K562 (cell line): ENCODE data around the gene LETM1. TPM values are rescaled to one million over a fixed set of nuclear protein-coding genes. Genes with fewer than 3 reads are reported as not detected.

Source experiments
- ATAC-seq: fragments of 200-7000 bp; cut with Tn5 transposase; 3 replicates; pipeline ENCODE4 v1.9.1; 2020; ENCODE audit warnings: moderate library complexity
- BruUV-seq: library from RNA; stranded (reverse); fragments of 400-500 nt; replicated peaks from 2 replicates; lab custom pipeline; 2021; lab: Mats Ljungman, UMichigan
- CTCF ChIA-PET: fragments of 300-600 bp; formaldehyde crosslinking; extraction: SDS; loops from one replicate; lab custom pipeline; 2021; ENCODE audit warnings: low intra/inter-chr PET ratio; lab: Yijun Ruan, JAX
- POLR2A ChIA-PET: fragments of 300-600, 350-650 bp; sonication (Branson Sonifier 250); formaldehyde crosslinking; extraction: SDS; loops from one replicate; lab custom pipeline; 2021; ENCODE audit warnings: antibody characterized with exemption, inconsistent platforms; lab: Yijun Ruan, JAX
- DNase-seq, 4 experiments: peaks; one replicate each; pipeline versions ENCODE4 v3.0.0 to v3.0.0-alpha.2; 2011 to 2018; ENCODE audit warnings: low spot score in 3 of 4, mixed read lengths in 3 of 4; ENCODE audit errors: extremely low read depth in 1 of 4
- FAIRE-seq: peaks from 2 replicates; lab custom pipeline; 2011; peaks lifted over from hg19 to GRCh38; lab: Jason Lieb, UNC
- H2AFZ ChIP-seq: 2 replicates; pipeline ENCODE4 v1.6.0; 2011; ENCODE audit warnings: low read depth, low read length, control low read depth, inconsistent platforms
- H3K27ac ChIP-seq: fragments of 200-600 bp; 3 replicates; pipeline ENCODE4 v1.8.0; 2011; ENCODE audit warnings: low read depth, mild to moderate bottlenecking, control low read depth, inconsistent platforms, low read length, moderate library complexity, mixed read lengths; ENCODE audit errors: extremely low read depth
- H3K27me3 ChIP-seq, 2 experiments: fragments of 300-600 bp in 1 of 2; 2 replicates in 1 of 2; 3 replicates in 1 of 2; pipeline versions ENCODE4 v1.6.0 to v1.8.0; 2011; ENCODE audit warnings: inconsistent platforms in 2 of 2, low read length in 2 of 2, mild to moderate bottlenecking in 1 of 2, mixed read lengths in 1 of 2, moderate library complexity in 1 of 2; ENCODE audit not compliant: control insufficient read depth in 2 of 2, insufficient read depth in 2 of 2
- H3K36me3 ChIP-seq: fragments of 300-600 bp; 3 replicates; pipeline ENCODE4 v1.8.0; 2011; ENCODE audit warnings: mild to moderate bottlenecking, low read length, inconsistent platforms; ENCODE audit not compliant: control insufficient read depth, insufficient read depth
- H3K4me1 ChIP-seq, 2 experiments: fragments of 200-600 bp in 1 of 2; replicated peaks in 1 of 2; 2 replicates in 1 of 2; 3 replicates in 1 of 2; pipeline versions ENCODE4 v1.5.1 to v1.8.0; 2011; ENCODE audit warnings: inconsistent platforms in 2 of 2, low read length in 2 of 2, mild to moderate bottlenecking in 1 of 2, mixed read lengths in 1 of 2, moderate library complexity in 1 of 2; ENCODE audit not compliant: control insufficient read depth in 2 of 2, insufficient read depth in 2 of 2
- H3K4me2 ChIP-seq: 2 replicates; pipeline ENCODE4 v1.6.1; 2011; ENCODE audit warnings: low read length, control low read depth, inconsistent platforms, mixed read lengths; ENCODE audit not compliant: insufficient read depth
- H3K4me3 ChIP-seq: fragments of 200-600 bp; sonication (generic), shearing (Covaris generic); 2 replicates; pipeline ENCODE4 v1.5.1; 2016; ENCODE audit warnings: control low read depth, inconsistent platforms
- H3K79me2 ChIP-seq: fragments of 200-600 bp; 3 replicates; pipeline ENCODE4 v1.8.0; 2011; ENCODE audit warnings: low read length, inconsistent platforms; ENCODE audit not compliant: control insufficient read depth, insufficient read depth
- H3K9ac ChIP-seq, 2 experiments: 2 replicates each; pipeline versions ENCODE4 v1.6.0 to v1.6.1; 2011; ENCODE audit warnings: low read depth in 2 of 2, low read length in 2 of 2, control low read depth in 1 of 2, inconsistent platforms in 1 of 2, mild to moderate bottlenecking in 1 of 2, mixed read lengths in 1 of 2; ENCODE audit not compliant: insufficient read depth in 1 of 2
- H3K9me1 ChIP-seq: one replicate; pipeline ENCODE4 v1.6.0; 2011; ENCODE audit warnings: inconsistent platforms, mild to moderate bottlenecking, low read length, moderate library complexity; ENCODE audit not compliant: control insufficient read depth, insufficient read depth
- H3K9me3 ChIP-seq: replicated peaks from 2 replicates; pipeline ENCODE4 v1.5.1; 2011; ENCODE audit warnings: low read depth, low read length, inconsistent platforms; ENCODE audit not compliant: control insufficient read depth, insufficient read depth
- H4K20me1 ChIP-seq: replicated peaks from 2 replicates; pipeline ENCODE4 v1.6.1; 2011; ENCODE audit warnings: low read length, inconsistent platforms, mixed read lengths; ENCODE audit not compliant: control insufficient read depth, insufficient read depth
- BDP1 ChIP-seq: IDR thresholded peaks from 3 replicates; pipeline ENCODE4 v1.6.1; 2011; ENCODE audit not compliant: insufficient read length, insufficient read depth
- CBX8 ChIP-seq: fragments of 200-600 bp; sonication (generic); IDR thresholded peaks from 2 replicates; pipeline ENCODE4 v1.6.1; 2012; ENCODE audit warnings: borderline replicate concordance, mixed run types, low read depth, mild to moderate bottlenecking, moderate library complexity, mixed read lengths, low read length, control low read depth, inconsistent platforms; ENCODE audit not compliant: poor library complexity, severe bottlenecking; ENCODE audit errors: extremely low read depth
- DIDO1 ChIP-seq: fragments of 450-650 bp; IDR thresholded peaks from 2 replicates; pipeline ENCODE4 v1.6.1; 2016; ENCODE audit warnings: low read depth, missing biosample characterization, missing genetic modification characterization
- FOXP1 ChIP-seq: sonication (generic); formaldehyde crosslinking; IDR thresholded peaks from 2 replicates; pipeline ENCODE4 v1.8.0; 2022; ENCODE audit warnings: mild to moderate bottlenecking, missing genetic modification reagents
- HSF4 ChIP-seq: fragments of 250-450 bp; sonication (Bioruptor Pico); IDR thresholded peaks from 2 replicates; pipeline ENCODE4 v2.1.2; 2022; ENCODE audit warnings: mild to moderate bottlenecking, moderate library complexity, borderline replicate concordance
- RBFOX2 ChIP-seq: fragments of 200-400 bp; formaldehyde crosslinking; IDR thresholded peaks from 2 replicates; pipeline ENCODE4 v1.6.1; 2017; ENCODE audit warnings: low read depth, mild to moderate bottlenecking, low read length, moderate library complexity
- U2AF2 ChIP-seq: fragments of 200-400 bp; formaldehyde crosslinking; optimal IDR thresholded peaks from 2 replicates; pipeline ENCODE3; 2017; ENCODE audit warnings: low read depth, mild to moderate bottlenecking, low read length
- WGBS: fragments of 100-300 bp; shearing (Covaris generic); methylation state at CpG from one replicate; pipeline ENCODE4 v1.1.6; 2016; ENCODE audit warnings: low coverage, mixed read lengths; ENCODE audit not compliant: insufficient coverage; ENCODE audit errors: missing lambda C conversion rate; 5-methylcytosine and 5-hydroxymethylcytosine counted together
- in situ Hi-C: fragments of 300-500 bp; cut with MboI; formaldehyde crosslinking; loops from 4 replicates; pipeline ENCODE4 v1.15.0; 2018; ENCODE audit warnings: inconsistent platforms, mixed read lengths
- intact Hi-C: fragments of 100-400 bp; cut with micrococcal nuclease; formaldehyde crosslinking; loops from 2 replicates; pipeline ENCODE4 v1.14.2; 2022
- polyA plus RNA-seq, 8 experiments: library from polyadenylated mRNA; depleted of rRNA in 4 of 8; stranded (reverse) in 5 of 8; unstranded in 3 of 8; fragments of >200 nt; fragmentation: Nextera tagmentation in 2 of 8; fragmentation: Illumina TruSeq in 1 of 8; extraction: Ambion mirVana in 2 of 8; extraction: Trizol in 1 of 8; gene quantifications; 2 replicates each; pipeline versions ENCODE4 v1.2.1 to v1.2.3, GENCODE V29; 2011 to 2014; ENCODE audit warnings: inconsistent platforms in 1 of 8, missing spikeins in 1 of 8
- total RNA-seq, 7 experiments: library from RNA; depleted of rRNA in 6 of 7; stranded (reverse); fragments of >200 nt in 6 of 7; fragmentation: Illumina TruSeq in 2 of 7; extraction: Trizol in 2 of 7; gene quantifications; 2 replicates each; pipeline versions ENCODE4 v1.2.1 to v1.2.3, GENCODE V29; 2011 to 2021; ENCODE audit warnings: low replicate concordance in 1 of 7
- TF ChIP-seq, protein P1 (sequence below): fragments of 450-650 bp; formaldehyde crosslinking; IDR thresholded peaks from 2 replicates; pipeline ENCODE4 v1.4.0; 2020; ENCODE audit warnings: mild to moderate bottlenecking, mixed read lengths
- TF ChIP-seq, protein P2 (sequence below), 2 experiments: IDR thresholded peaks; 2 replicates each; pipeline ENCODE4 v1.6.1; 2012; ENCODE audit warnings: improper control_type of control experiment in 2 of 2, low read depth in 2 of 2, low read length in 2 of 2, borderline replicate concordance in 1 of 2

LETM1 gene
- total and polyA plus RNA-seq, 9 of the 15 experiments (the other 6 are each of a cell fraction or from before 2014, with no cell fraction given): 3.9 to 109 (median 35.0) TPM

DNA sequence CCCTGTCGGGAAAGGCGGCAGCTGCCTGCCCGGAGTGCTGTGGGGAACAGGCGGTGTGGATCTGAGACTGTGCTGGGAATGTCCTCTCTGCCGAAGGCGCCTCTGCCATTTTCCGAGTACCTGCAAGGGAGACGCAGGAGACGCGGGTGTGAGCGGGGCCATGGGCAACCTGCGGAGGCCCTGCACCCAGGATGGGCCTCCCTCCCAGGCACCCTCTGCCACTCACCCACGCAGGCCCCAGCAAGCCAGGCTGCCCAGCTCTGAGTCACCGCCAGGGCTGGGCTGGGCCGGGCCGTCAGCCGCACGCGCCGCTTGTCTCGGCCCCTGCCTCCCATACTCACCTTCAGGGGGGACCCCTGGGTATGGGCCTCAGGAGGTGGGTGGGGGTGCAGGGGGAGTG, 66.4 kb downstream of the LETM1 start:
- no peaks in the 10 kb centered on the region for H3K9me3 ChIP-seq
- H4K20me1 ChIP-seq: no peaks in the 10 kb centered on the region
- peaks cover 33 to 76% of the 10 kb centered on the region in 2 experiments for H3K4me1 ChIP-seq
- H2AFZ ChIP-seq: no peak overlapping the region
- in situ Hi-C loops: no loop called here
- no peak for ATAC-seq
- H3K9me1 ChIP-seq: no peaks in the 10 kb centered on the region
- no peaks in the 10 kb centered on the region for H3K27me3 ChIP-seq
- POLR2A ChIA-PET: interaction anchor here (0.6 to 1.7 kb wide), 6 partner anchors 8 to 155 kb away, joined by 3 to 7 read pairs (median 4); no protein-coding TSS in a partner anchor
- H3K79me2 ChIP-seq: peaks cover 10% of the 10 kb centered on the region
- H3K4me3 ChIP-seq: no peak overlapping the region
- TF ChIP-seq FOXP1 (CRISPR knock-in tag) (no peak), BDP1 (no peak), RBFOX2 (0 out of 2 replicates have a peak, but pooled peaks have one; percentile 6)
- peak overlapping the region in 1 of 2 experiments; percentile 73; a peak in 2 of 4 replicates for H3K9ac ChIP-seq
- CTCF ChIA-PET: no interaction called here
- DNase-seq: no peak
- no peak overlapping the region for H3K27ac ChIP-seq
- WGBS: 91% methylated on average over 16 of the region's 21 CpGs
- H3K36me3 ChIP-seq: no peaks in the 10 kb centered on the region
- no peak for FAIRE-seq
- intact Hi-C loops: no loop called here
- no TSS peak for BruUV-seq
- H3K4me2 ChIP-seq: no peak overlapping the region

DNA sequence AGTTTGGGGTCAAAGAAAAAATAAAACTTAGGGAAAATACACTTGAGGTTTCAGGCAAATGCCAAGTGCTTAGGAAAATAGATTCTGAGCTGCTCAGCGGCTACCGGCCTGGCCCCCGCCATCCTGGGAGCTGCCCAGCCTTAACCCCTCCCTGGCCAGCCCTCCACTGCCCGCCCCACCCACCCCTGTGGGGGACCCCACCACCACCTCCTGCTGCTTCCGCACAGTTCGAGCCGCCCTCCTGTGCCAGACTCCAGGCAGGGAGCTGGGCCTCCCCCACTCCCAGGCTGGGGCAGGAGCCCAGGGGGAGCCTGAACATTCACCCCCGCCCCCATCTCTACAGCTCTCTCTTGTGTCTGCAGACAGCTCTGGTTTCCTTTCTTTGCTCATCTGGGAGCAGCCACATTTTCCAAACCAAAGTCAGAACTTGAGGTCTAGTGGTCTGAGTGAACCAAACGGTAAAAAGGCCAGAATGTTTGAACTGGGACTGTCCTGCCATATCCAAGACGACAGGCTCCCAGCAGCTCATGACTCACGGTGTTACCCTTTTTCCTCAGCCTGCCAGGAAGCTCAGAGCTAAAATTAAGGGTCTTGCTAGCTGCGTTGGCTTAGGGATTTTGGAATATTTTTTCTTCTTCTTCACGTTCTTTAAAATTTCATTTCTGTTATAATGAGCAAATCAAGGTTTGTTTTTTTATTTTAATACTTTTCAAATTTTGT, 67.5 kb downstream of the LETM1 start:
- no peaks in the 10 kb centered on the region for H3K36me3 ChIP-seq
- peaks cover 41 to 77% of the 10 kb centered on the region in 2 experiments for H3K4me1 ChIP-seq
- H3K4me3 ChIP-seq: no peak overlapping the region
- H3K9me1 ChIP-seq: no peaks in the 10 kb centered on the region
- POLR2A ChIA-PET: interaction anchor here (0.5 to 1.7 kb wide), 4 partner anchors 10 to 294 kb away, joined by 3 to 7 read pairs (median 4); no protein-coding TSS in a partner anchor
- CTCF ChIA-PET: no interaction called here
- FAIRE-seq: peak; percentile 89
- in situ Hi-C loops: no loop called here
- ATAC-seq: no peak
- H3K27ac ChIP-seq: peak overlapping the region; percentile 74
- DNase-seq: peak; percentile 63 to 71 (median 67)
- 18% methylated on average over 12 of the region's 13 CpGs for WGBS
- peak overlapping the region; percentile 98 for H2AFZ ChIP-seq
- H3K9me3 ChIP-seq: no peaks in the 10 kb centered on the region
- H3K4me2 ChIP-seq: peak overlapping the region; percentile 46; the same call in 1 of the 2 replicates
- no peaks in the 10 kb centered on the region for H3K27me3 ChIP-seq
- no TSS peak for BruUV-seq
- no peaks in the 10 kb centered on the region for H3K79me2 ChIP-seq
- H3K9ac ChIP-seq: peak overlapping the region; percentile 51 to 75
- intact Hi-C loops: no loop called here
- no peaks in the 10 kb centered on the region for H4K20me1 ChIP-seq
- TF ChIP-seq HSF4 (CRISPR knock-in tag): no peak
- TF ChIP-seq CBX8: no peak
- TF ChIP-seq, protein P1, sequence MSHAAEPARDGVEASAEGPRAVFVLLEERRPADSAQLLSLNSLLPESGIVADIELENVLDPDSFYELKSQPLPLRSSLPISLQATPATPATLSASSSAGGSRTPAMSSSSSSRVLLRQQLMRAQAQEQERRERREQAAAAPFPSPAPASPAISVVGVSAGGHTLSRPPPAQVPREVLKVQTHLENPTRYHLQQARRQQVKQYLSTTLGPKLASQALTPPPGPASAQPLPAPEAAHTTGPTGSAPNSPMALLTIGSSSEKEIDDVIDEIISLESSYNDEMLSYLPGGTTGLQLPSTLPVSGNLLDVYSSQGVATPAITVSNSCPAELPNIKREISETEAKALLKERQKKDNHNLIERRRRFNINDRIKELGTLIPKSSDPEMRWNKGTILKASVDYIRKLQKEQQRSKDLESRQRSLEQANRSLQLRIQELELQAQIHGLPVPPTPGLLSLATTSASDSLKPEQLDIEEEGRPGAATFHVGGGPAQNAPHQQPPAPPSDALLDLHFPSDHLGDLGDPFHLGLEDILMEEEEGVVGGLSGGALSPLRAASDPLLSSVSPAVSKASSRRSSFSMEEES (CRISPR knock-in tag): no peak
- TF ChIP-seq, protein P2, sequence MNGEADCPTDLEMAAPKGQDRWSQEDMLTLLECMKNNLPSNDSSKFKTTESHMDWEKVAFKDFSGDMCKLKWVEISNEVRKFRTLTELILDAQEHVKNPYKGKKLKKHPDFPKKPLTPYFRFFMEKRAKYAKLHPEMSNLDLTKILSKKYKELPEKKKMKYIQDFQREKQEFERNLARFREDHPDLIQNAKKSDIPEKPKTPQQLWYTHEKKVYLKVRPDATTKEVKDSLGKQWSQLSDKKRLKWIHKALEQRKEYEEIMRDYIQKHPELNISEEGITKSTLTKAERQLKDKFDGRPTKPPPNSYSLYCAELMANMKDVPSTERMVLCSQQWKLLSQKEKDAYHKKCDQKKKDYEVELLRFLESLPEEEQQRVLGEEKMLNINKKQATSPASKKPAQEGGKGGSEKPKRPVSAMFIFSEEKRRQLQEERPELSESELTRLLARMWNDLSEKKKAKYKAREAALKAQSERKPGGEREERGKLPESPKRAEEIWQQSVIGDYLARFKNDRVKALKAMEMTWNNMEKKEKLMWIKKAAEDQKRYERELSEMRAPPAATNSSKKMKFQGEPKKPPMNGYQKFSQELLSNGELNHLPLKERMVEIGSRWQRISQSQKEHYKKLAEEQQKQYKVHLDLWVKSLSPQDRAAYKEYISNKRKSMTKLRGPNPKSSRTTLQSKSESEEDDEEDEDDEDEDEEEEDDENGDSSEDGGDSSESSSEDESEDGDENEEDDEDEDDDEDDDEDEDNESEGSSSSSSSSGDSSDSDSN (IDR thresholded peaks at IDR 0.05; ENCODE audit: borderline replicate concordance in 1 of 2, low read depth in 2 of 2, low read length in 2 of 2): peak in 1 of 2 experiments; percentile 70; a peak in 1 of 4 replicates
- no peak for TF ChIP-seq DIDO1 (tag)
- no peak for TF ChIP-seq U2AF2
